HL-60 (cell line): Measurements from ENCODE around the gene CDC20.

Experiments used
- DNase-seq, 2 experiments: peaks; one replicate each; pipeline ENCODE4 v3.0.0-alpha.2; 2010 to 2020; ENCODE audit warnings: low read depth in 1 of 2, low spot score in 1 of 2
- H3K27ac ChIP-seq: fragments of 250-450 bp; sonication (Bioruptor Pico); replicated peaks from 2 replicates; pipeline ENCODE4 v1.5.1; 2020; ENCODE audit warnings: mild to moderate bottlenecking, moderate library complexity
- H3K27me3 ChIP-seq: fragments of 250-450 bp; sonication (Bioruptor Pico); 2 replicates; pipeline ENCODE4 v1.5.1; 2021; ENCODE audit warnings: mild to moderate bottlenecking, moderate library complexity; ENCODE audit not compliant: insufficient read depth, poor library complexity, severe bottlenecking
- H3K4me3 ChIP-seq: replicated peaks from 2 replicates; pipeline ENCODE4 v1.5.1; 2011; ENCODE audit warnings: mild to moderate bottlenecking, control low read depth, low read length; ENCODE audit not compliant: insufficient read depth
- GABPA ChIP-seq: IDR thresholded peaks from 2 replicates; pipeline ENCODE4 v1.6.1; 2012; ENCODE audit warnings: low read depth
- POLR2AphosphoS5 ChIP-seq: IDR thresholded peaks from 2 replicates; pipeline ENCODE4 v1.6.1; 2012; ENCODE audit warnings: low read depth
- SPI1 ChIP-seq: IDR thresholded peaks from 2 replicates; pipeline ENCODE4 v1.6.1; 2012; ENCODE audit warnings: low read depth, mild to moderate bottlenecking, borderline replicate concordance
- TF ChIP-seq, protein P1 (sequence below): IDR thresholded peaks from one replicate; pipeline ENCODE4 v1.5.1; 2011; ENCODE audit warnings: low read length, control low read depth, inconsistent platforms; ENCODE audit not compliant: insufficient read depth
- TF ChIP-seq, protein P2 (sequence below): IDR thresholded peaks from 2 replicates; pipeline ENCODE4 v1.6.1; 2012; ENCODE audit warnings: low read depth; ENCODE audit not compliant: insufficient replicate concordance

Gene CDC20

DNA sequence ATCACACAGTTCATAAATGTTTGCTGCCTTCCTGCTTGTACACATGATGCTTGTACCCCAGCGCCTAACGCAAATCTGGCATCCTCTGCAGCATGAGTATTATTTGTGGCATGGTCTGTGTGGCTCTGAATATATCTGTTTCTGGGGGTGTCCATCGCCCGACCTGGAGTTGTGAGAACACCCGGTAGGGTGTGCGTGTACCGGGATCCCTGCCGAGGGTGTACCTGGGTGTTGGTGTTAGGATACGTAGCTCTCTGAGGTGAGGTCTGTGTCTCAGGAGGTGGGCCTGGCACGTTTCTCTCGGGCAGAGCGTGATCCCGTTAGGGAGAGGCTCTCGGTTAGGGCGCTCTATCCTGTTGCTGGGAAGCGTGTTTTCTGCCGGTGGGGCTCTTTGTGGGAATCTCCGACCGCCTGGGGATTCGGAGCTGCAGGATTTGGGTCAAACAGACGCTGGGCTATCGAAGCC is 10.4 kb upstream of the CDC20 start:
- DNase-seq: no peak
- no peak overlapping the region for H3K4me3 ChIP-seq
- H3K27me3 ChIP-seq: no peaks in the 10 kb centered on the region
- no peak overlapping the region for H3K27ac ChIP-seq
- TF ChIP-seq, protein P1, sequence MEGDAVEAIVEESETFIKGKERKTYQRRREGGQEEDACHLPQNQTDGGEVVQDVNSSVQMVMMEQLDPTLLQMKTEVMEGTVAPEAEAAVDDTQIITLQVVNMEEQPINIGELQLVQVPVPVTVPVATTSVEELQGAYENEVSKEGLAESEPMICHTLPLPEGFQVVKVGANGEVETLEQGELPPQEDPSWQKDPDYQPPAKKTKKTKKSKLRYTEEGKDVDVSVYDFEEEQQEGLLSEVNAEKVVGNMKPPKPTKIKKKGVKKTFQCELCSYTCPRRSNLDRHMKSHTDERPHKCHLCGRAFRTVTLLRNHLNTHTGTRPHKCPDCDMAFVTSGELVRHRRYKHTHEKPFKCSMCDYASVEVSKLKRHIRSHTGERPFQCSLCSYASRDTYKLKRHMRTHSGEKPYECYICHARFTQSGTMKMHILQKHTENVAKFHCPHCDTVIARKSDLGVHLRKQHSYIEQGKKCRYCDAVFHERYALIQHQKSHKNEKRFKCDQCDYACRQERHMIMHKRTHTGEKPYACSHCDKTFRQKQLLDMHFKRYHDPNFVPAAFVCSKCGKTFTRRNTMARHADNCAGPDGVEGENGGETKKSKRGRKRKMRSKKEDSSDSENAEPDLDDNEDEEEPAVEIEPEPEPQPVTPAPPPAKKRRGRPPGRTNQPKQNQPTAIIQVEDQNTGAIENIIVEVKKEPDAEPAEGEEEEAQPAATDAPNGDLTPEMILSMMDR: no peak
- TF ChIP-seq, protein P2, sequence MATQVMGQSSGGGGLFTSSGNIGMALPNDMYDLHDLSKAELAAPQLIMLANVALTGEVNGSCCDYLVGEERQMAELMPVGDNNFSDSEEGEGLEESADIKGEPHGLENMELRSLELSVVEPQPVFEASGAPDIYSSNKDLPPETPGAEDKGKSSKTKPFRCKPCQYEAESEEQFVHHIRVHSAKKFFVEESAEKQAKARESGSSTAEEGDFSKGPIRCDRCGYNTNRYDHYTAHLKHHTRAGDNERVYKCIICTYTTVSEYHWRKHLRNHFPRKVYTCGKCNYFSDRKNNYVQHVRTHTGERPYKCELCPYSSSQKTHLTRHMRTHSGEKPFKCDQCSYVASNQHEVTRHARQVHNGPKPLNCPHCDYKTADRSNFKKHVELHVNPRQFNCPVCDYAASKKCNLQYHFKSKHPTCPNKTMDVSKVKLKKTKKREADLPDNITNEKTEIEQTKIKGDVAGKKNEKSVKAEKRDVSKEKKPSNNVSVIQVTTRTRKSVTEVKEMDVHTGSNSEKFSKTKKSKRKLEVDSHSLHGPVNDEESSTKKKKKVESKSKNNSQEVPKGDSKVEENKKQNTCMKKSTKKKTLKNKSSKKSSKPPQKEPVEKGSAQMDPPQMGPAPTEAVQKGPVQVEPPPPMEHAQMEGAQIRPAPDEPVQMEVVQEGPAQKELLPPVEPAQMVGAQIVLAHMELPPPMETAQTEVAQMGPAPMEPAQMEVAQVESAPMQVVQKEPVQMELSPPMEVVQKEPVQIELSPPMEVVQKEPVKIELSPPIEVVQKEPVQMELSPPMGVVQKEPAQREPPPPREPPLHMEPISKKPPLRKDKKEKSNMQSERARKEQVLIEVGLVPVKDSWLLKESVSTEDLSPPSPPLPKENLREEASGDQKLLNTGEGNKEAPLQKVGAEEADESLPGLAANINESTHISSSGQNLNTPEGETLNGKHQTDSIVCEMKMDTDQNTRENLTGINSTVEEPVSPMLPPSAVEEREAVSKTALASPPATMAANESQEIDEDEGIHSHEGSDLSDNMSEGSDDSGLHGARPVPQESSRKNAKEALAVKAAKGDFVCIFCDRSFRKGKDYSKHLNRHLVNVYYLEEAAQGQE: no peak
- TF ChIP-seq SPI1: no peak

DNA sequence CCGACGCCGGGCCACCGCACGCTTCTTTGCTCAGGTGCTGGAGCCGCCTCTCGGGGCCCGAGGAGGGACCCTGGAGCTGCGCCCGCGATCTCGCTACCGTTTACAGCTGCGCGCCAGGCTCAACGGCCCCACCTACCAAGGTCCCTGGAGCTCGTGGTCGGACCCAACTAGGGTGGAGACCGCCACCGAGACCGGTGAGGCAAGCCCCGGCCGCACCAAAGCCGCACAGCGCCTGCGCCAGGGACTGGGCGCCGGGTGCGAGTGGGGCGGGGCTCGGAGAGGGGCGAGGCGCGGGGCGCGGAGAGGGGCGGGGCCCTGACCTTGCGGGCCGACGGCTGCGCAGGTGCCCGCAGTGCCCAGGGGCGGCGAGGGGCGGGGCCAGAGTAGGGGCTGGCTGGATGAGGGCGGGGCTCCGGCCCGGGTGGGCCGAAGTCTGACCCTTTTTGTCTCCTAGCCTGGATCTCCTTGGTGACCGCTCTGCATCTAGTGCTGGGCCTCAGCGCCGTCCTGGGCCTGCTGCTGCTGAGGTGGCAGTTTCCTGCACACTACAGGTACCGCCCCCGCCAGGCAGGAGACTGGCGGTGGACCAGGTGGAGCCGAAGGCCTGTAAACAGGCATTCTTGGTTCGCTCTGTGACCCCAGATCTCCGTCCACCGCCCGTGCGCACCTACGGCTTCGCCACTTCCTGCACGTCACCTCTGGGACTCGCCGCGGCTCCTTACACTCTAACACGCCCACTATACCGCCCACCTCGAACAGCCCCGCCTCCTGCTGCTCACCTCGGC is 9.8 kb upstream of the CDC20 start:
- no peaks in the 10 kb centered on the region for H3K27me3 ChIP-seq
- TF ChIP-seq POLR2AphosphoS5: no peak
- TF ChIP-seq, protein P1: no peak
- no peak for TF ChIP-seq GABPA
- no peak for TF ChIP-seq SPI1
- TF ChIP-seq, protein P2: no peak
- no peak overlapping the region for H3K4me3 ChIP-seq
- DNase-seq: no peak
- no peak overlapping the region for H3K27ac ChIP-seq

DNA sequence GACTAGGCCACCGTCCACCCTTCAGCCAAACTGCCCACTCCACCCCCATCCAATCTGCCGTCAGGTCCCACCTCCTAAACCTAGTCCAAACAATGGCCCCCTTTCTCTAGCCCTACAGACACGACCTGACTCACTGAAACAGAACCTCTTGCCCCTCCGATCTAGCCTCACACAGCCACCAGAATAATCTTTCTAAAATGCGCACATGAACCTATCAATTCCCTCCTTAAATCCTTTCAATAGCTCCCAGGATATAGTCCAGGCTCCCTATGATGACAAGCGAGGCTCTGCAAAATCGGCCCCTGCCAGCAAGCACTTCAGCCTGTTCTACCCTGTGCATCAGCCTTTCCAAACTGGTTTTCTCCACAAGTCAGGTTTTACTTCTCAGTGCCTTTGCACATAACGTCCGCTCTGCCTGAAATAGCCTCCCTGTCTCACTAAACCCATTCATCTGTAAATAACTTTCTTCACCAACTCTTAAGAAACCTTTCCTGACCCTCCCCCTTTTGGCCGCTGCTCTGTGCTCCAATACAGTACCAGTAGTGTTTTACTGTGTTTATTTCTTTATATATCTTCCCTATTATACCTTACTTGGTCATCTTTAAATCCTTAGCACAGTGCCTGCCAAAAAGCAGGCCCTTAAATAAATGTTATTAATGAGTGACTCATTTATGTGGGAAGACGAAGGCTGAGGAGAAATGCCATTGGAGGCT is 9.0 kb upstream of the CDC20 start:
- Histone ChIP-seq H3K4me3 (no peak overlapping the region), H3K27me3 (no peaks in the 10 kb centered on the region), H3K27ac (no peak overlapping the region)
- DNase-seq: no peak
- TF ChIP-seq, protein P2: no peak
- no peak for TF ChIP-seq GABPA
- no peak for TF ChIP-seq SPI1
- TF ChIP-seq, protein P1: no peak
- no peak for TF ChIP-seq POLR2AphosphoS5
